Measurements from ENCODE around the gene KCNJ11.
"Not testable (repeated sequence)": the region's sequence is repeated elsewhere in the genome, so short reads cannot be mapped to it uniquely, and the experiment has no call there.

The KCNJ11 gene

GRCh38 chr11:17388609-17389210 lies at the start of gene KCNJ11:
KCNJ11 (minus strand) TSS chr11:17388659; CDS start chr11:17388091, 568 bp downstream.
- no peak for DNase-seq

GRCh38 chr11:17437366-17437765 lies 48.9 kb upstream of the KCNJ11 start:
- no peak for DNase-seq

GRCh38 chr11:17434108-17434507 lies 45.6 kb upstream of the KCNJ11 start:
- DNase-seq = no peak

GRCh38 chr11:17432002-17432401 lies 43.5 kb upstream of the KCNJ11 start:
- no peak for DNase-seq

- DNase-seq = no peak
These were observed 42.7 kb upstream of the KCNJ11 start for GRCh38 chr11:17431139-17431538.

GRCh38 chr11:17430616-17431015 lies 42.2 kb upstream of the KCNJ11 start:
- no peak for DNase-seq

- DNase-seq = no peak
These were observed 40.5 kb upstream of the KCNJ11 start for GRCh38 chr11:17428925-17429324.

- no peak for DNase-seq
These were observed 39.8 kb upstream of the KCNJ11 start for GRCh38 chr11:17428261-17428660.

- not testable (repeated sequence) for DNase-seq
These were observed 37.8 kb upstream of the KCNJ11 start for GRCh38 chr11:17426233-17426632.

- no peak for DNase-seq
These were observed 35.3 kb upstream of the KCNJ11 start for GRCh38 chr11:17423533-17424310.

GRCh38 chr11:17421781-17422180 lies 33.3 kb upstream of the KCNJ11 start:
- DNase-seq = no peak

GRCh38 chr11:17418444-17419081 lies 30.1 kb upstream of the KCNJ11 start:
- no peak for DNase-seq

GRCh38 chr11:17416492-17416891 lies 28.0 kb upstream of the KCNJ11 start:
- no peak for DNase-seq

- no peak for DNase-seq
These were observed 27.2 kb upstream of the KCNJ11 start for GRCh38 chr11:17415523-17416104.

GRCh38 chr11:17414992-17415391 lies 26.5 kb upstream of the KCNJ11 start:
- DNase-seq = no peak

GRCh38 chr11:17414317-17414737 lies 25.9 kb upstream of the KCNJ11 start:
- DNase-seq = no peak

- DNase-seq = no peak
These were observed 25.2 kb upstream of the KCNJ11 start for GRCh38 chr11:17413414-17414316.

GRCh38 chr11:17412488-17413180 lies 24.2 kb upstream of the KCNJ11 start:
- no peak for DNase-seq

- no peak for DNase-seq
These were observed 23.0 kb upstream of the KCNJ11 start for GRCh38 chr11:17411418-17411817.

- DNase-seq = no peak
These were observed 22.3 kb upstream of the KCNJ11 start for GRCh38 chr11:17410606-17411379.

- no peak for DNase-seq
These were observed 20.2 kb upstream of the KCNJ11 start for GRCh38 chr11:17408641-17409040.
